HepG2 (cell line): ENCODE data around the gene NELL1. TPM values are rescaled to one million over a fixed set of nuclear protein-coding genes. Genes with fewer than 3 reads are reported as not detected.

Experiments used
- ATAC-seq: fragments of 200-7000 bp; cut with Tn5 transposase; 3 replicates; pipeline ENCODE4 v1.9.1; 2020; ENCODE audit warnings: mild to moderate bottlenecking, moderate library complexity
- BruUV-seq: library from RNA; stranded (reverse); fragments of 400-500 nt; replicated peaks from 2 replicates; lab custom pipeline; 2021; lab: Mats Ljungman, UMichigan
- CTCF ChIA-PET: fragments of 300-600 bp; formaldehyde crosslinking; extraction: SDS; loops from one replicate; lab custom pipeline; 2021; ENCODE audit warnings: low total read pairs, inconsistent platforms, low intra/inter-chr PET ratio; lab: Yijun Ruan, JAX
- POLR2A ChIA-PET: fragments of 350-600 bp; sonication (Branson Sonifier 250); formaldehyde crosslinking; loops from one replicate; lab custom pipeline; 2020; ENCODE audit warnings: antibody characterized with exemption, inconsistent platforms; lab: Yijun Ruan, JAX
- DNase-seq: peaks from one replicate; pipeline ENCODE4 v3.0.0-alpha.2; 2015; ENCODE audit warnings: low spot score
- FAIRE-seq: peaks from 3 replicates; lab custom pipeline; 2011; peaks lifted over from hg19 to GRCh38; lab: Jason Lieb, UNC
- H2AFZ ChIP-seq: one replicate; pipeline ENCODE4 v1.6.1; 2011; ENCODE audit warnings: low read length, inconsistent platforms
- H3K27ac ChIP-seq: fragments of 300-600 bp; 3 replicates; pipeline ENCODE4 v1.8.0; 2011; ENCODE audit warnings: mixed run types, mild to moderate bottlenecking, mixed read lengths, low read length, inconsistent platforms; ENCODE audit not compliant: insufficient read depth; ENCODE audit errors: extremely low read length
- H3K27me3 ChIP-seq, 2 experiments: fragments of 200-600 bp in 1 of 2; 2 replicates in 1 of 2; 3 replicates in 1 of 2; pipeline versions ENCODE4 v1.6.0 to v1.8.0; 2011; ENCODE audit warnings: low read length in 2 of 2, mild to moderate bottlenecking in 2 of 2, moderate library complexity in 2 of 2, inconsistent platforms in 1 of 2; ENCODE audit not compliant: insufficient read depth in 2 of 2, control insufficient read depth in 1 of 2
- H3K36me3 ChIP-seq, 2 experiments: fragments of 200-600 bp in 1 of 2; replicated peaks in 1 of 2; 2 replicates in 1 of 2; 3 replicates in 1 of 2; pipeline versions ENCODE4 v1.5.1 to v1.8.0; 2011; ENCODE audit warnings: low read length in 2 of 2, inconsistent platforms in 1 of 2; ENCODE audit not compliant: insufficient read depth in 2 of 2, control insufficient read depth in 1 of 2
- H3K4me1 ChIP-seq: 2 replicates; pipeline ENCODE4 v1.5.1; 2012; ENCODE audit warnings: low read length, inconsistent platforms; ENCODE audit not compliant: insufficient read depth
- H3K4me2 ChIP-seq: 2 replicates; pipeline ENCODE4 v1.6.0; 2011; ENCODE audit warnings: low read depth, low read length, inconsistent platforms
- H3K4me3 ChIP-seq, 3 experiments: fragments of 200-600 bp in 1 of 3; sonication (generic), shearing (Covaris generic) in 1 of 3; replicated peaks in 1 of 3; 2 replicates each; pipeline ENCODE4 v1.5.1; 2011 to 2016; ENCODE audit warnings: low read length in 3 of 3, inconsistent platforms in 2 of 3, low read depth in 2 of 3, mild to moderate bottlenecking in 2 of 3, control low read depth in 1 of 3, mixed read lengths in 1 of 3; ENCODE audit not compliant: insufficient read depth in 1 of 3
- H3K79me2 ChIP-seq: one replicate; pipeline ENCODE4 v1.6.1; 2011; ENCODE audit warnings: low read length, inconsistent platforms; ENCODE audit not compliant: insufficient read depth
- H3K9ac ChIP-seq: 2 replicates; pipeline ENCODE4 v1.6.0; 2011; ENCODE audit warnings: mild to moderate bottlenecking, low read depth, low read length, inconsistent platforms; ENCODE audit not compliant: insufficient read depth
- H3K9me3 ChIP-seq: 2 replicates; pipeline ENCODE4 v1.5.1; 2012; ENCODE audit warnings: mild to moderate bottlenecking, low read length
- H4K20me1 ChIP-seq: 2 replicates; pipeline ENCODE4 v1.6.0; 2011; ENCODE audit warnings: inconsistent platforms, mild to moderate bottlenecking, low read length, moderate library complexity; ENCODE audit not compliant: insufficient read depth
- AHR ChIP-seq: IDR thresholded peaks from 2 replicates; pipeline ENCODE4 v1.6.1; 2018; ENCODE audit warnings: missing genetic modification reagents, missing compliant biosample characterization
- ETV5 ChIP-seq: IDR thresholded peaks from 2 replicates; pipeline ENCODE4 v1.6.1; 2018; ENCODE audit warnings: missing biosample characterization, missing genetic modification reagents, inconsistent platforms, borderline replicate concordance
- FLYWCH1 ChIP-seq: sonication (generic); formaldehyde crosslinking; IDR thresholded peaks from 2 replicates; pipeline ENCODE4 v1.8.1; 2023; ENCODE audit warnings: mild to moderate bottlenecking, missing genetic modification reagents
- RARA ChIP-seq: IDR thresholded peaks from 2 replicates; pipeline ENCODE4 v1.6.1; 2016; ENCODE audit warnings: missing genetic modification reagents, missing compliant biosample characterization
- SRSF1 ChIP-seq: fragments of 200-400 bp; formaldehyde crosslinking; optimal IDR thresholded peaks from 2 replicates; pipeline ENCODE3; 2017; ENCODE audit warnings: mild to moderate bottlenecking, low read depth, low read length, moderate library complexity
- SRSF4 ChIP-seq: fragments of 200-400 bp; formaldehyde crosslinking; IDR thresholded peaks from one replicate; pipeline ENCODE4 v1.6.1; 2018; ENCODE audit warnings: mild to moderate bottlenecking, low read depth, low read length, moderate library complexity; ENCODE audit not compliant: poor library complexity, severe bottlenecking
- ZNF354B ChIP-seq: sonication (generic); formaldehyde crosslinking; IDR thresholded peaks from 2 replicates; pipeline ENCODE4 v1.8.0; 2022; ENCODE audit warnings: mild to moderate bottlenecking, missing genetic modification reagents
- ZNF547 ChIP-seq: sonication (generic); formaldehyde crosslinking; IDR thresholded peaks from 2 replicates; pipeline ENCODE4 v1.5.1; 2020; ENCODE audit warnings: mild to moderate bottlenecking, missing genetic modification reagents
- ZNF782 ChIP-seq: sonication (generic); formaldehyde crosslinking; IDR thresholded peaks from 2 replicates; pipeline ENCODE4 v1.4.0; 2020; ENCODE audit warnings: missing genetic modification reagents, mild to moderate bottlenecking, borderline replicate concordance
- WGBS: methylation state at CpG from one replicate; pipeline ENCODE4 v1.1.6; 2017; ENCODE audit warnings: low lambda C conversion rate; 5-methylcytosine and 5-hydroxymethylcytosine counted together
- in situ Hi-C: cut with HindIII; loops from 2 replicates; pipeline ENCODE4 v1.10.0; 2017; ENCODE audit warnings: low pct_unique_long_range_greater_than_20kb; ENCODE audit not compliant: extremely low pct_ligation_motif_present
- intact Hi-C: fragments of 100-400 bp; cut with micrococcal nuclease; formaldehyde crosslinking; loops from one replicate; pipeline ENCODE4 v1.10.0; 2022; ENCODE audit not compliant: unreplicated experiment
- polyA plus RNA-seq, 8 experiments: library from polyadenylated mRNA; depleted of rRNA in 3 of 8; stranded (reverse) in 7 of 8; unstranded in 1 of 8; fragments of >200 nt; fragmentation: Illumina TruSeq in 4 of 8; extraction: Trizol in 4 of 8; gene quantifications; 2 replicates each; pipeline versions ENCODE4 v1.2.1 to v1.2.3, GENCODE V29; 2011 to 2016; ENCODE audit warnings: low read depth in 4 of 8, missing spikeins in 1 of 8, mixed read lengths in 1 of 8; ENCODE audit not compliant: insufficient read depth in 1 of 8
- total RNA-seq, 5 experiments: library from RNA; depleted of rRNA; stranded (reverse); fragments of >200 nt; fragmentation: Illumina TruSeq; extraction: Trizol; gene quantifications; 2 replicates each; pipeline ENCODE4 v1.2.3, GENCODE V29; 2016; ENCODE audit warnings: low read depth in 1 of 5
- TF ChIP-seq, protein P1 (sequence below): sonication (generic); formaldehyde crosslinking; IDR thresholded peaks from 2 replicates; pipeline ENCODE4 v1.4.0; 2020; ENCODE audit warnings: missing genetic modification reagents
- TF ChIP-seq, protein P2 (sequence below): sonication (generic); formaldehyde crosslinking; IDR thresholded peaks from 2 replicates; pipeline ENCODE4 v1.9.0; 2021; ENCODE audit warnings: missing genetic modification reagents, borderline replicate concordance

Gene NELL1
- total and polyA plus RNA-seq, 2 of the 13 experiments (the other 11 are each of a cell fraction or from before 2014, with no cell fraction given): not detected

DNA sequence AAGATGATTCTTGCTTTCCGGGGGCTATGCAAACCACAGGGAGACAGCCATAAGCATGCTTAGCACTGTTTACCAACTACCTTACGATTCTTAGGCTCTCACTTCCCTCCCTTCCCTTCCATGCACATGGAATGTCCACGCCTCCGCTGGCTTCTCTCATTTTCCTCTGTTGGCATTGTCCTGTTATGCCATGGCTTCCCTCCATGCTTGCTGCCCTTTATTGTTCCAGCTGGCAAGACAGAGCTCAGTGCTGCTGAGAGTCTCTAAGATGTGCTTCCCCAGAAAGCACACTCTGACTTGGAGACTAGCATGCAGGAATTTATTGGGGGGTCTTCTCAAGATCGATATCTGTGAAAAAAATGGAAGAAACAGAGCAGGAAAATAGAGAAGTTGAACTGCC, 379.2 kb downstream of the NELL1 start:
- TF ChIP-seq ZNF354B (CRISPR knock-in tag) (no peak), ZNF782 (CRISPR knock-in tag) (no peak), RARA (CRISPR knock-in tag) (no peak), SRSF1 (no peak), AHR (no peak)
- TF ChIP-seq, protein P1, sequence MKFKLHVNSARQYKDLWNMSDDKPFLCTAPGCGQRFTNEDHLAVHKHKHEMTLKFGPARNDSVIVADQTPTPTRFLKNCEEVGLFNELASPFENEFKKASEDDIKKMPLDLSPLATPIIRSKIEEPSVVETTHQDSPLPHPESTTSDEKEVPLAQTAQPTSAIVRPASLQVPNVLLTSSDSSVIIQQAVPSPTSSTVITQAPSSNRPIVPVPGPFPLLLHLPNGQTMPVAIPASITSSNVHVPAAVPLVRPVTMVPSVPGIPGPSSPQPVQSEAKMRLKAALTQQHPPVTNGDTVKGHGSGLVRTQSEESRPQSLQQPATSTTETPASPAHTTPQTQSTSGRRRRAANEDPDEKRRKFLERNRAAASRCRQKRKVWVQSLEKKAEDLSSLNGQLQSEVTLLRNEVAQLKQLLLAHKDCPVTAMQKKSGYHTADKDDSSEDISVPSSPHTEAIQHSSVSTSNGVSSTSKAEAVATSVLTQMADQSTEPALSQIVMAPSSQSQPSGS (CRISPR knock-in tag): no peak
- WGBS: 0% methylated on average over 5 of the region's 5 CpGs
- ChIA-PET POLR2A (no interaction called here), CTCF (no interaction called here)
- H3K9ac ChIP-seq: no peak overlapping the region
- no peaks in the 10 kb centered on the region for H4K20me1 ChIP-seq
- no peaks in the 10 kb centered on the region for H3K4me1 ChIP-seq
- no peaks in the 10 kb centered on the region for H3K27me3 ChIP-seq
- DNase-seq: no peak
- no TSS peak for BruUV-seq
- no peaks in the 10 kb centered on the region for H3K9me3 ChIP-seq
- FAIRE-seq: no peak
- intact Hi-C loops (no loop called here), in situ Hi-C loops (no loop called here)
- no peak overlapping the region for H2AFZ ChIP-seq
- H3K36me3 ChIP-seq: no peaks in the 10 kb centered on the region
- no peak for ATAC-seq
- H3K4me3 ChIP-seq: no peak overlapping the region
- no peak overlapping the region for H3K4me2 ChIP-seq
- H3K79me2 ChIP-seq: no peaks in the 10 kb centered on the region
- H3K27ac ChIP-seq: no peak overlapping the region

DNA sequence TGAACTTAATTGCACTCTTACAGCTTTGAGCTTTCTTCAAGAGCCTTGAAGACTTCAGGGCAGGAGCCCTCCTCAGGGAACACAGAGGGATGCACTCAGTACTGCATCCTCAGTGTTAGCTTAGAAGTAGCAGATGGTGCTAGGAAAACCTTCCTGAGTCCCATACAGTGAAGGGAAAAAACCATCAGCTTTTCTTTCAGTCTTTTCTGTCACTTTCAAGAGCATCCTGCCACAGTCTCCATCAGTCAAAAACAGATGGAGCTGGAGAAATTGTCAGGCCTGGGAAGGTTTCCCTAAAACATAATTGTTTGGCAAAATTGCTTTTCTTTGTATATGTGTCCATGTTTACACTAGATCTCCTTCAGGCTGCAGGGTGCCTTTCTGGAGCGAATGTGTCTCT, 384.1 kb downstream of the NELL1 start:
- no peak for FAIRE-seq
- H3K79me2 ChIP-seq: no peaks in the 10 kb centered on the region
- no peak overlapping the region for H3K4me3 ChIP-seq
- in situ Hi-C loops: no loop called here
- H3K36me3 ChIP-seq: no peaks in the 10 kb centered on the region
- no peak overlapping the region for H3K27ac ChIP-seq
- H3K9ac ChIP-seq: no peak overlapping the region
- ChIA-PET POLR2A (no interaction called here), CTCF (no interaction called here)
- 0% methylated on average over 1 of the region's 1 CpG for WGBS
- no peak for ATAC-seq
- no peaks in the 10 kb centered on the region for H3K4me1 ChIP-seq
- H3K4me2 ChIP-seq: no peak overlapping the region
- no peaks in the 10 kb centered on the region for H3K9me3 ChIP-seq
- intact Hi-C loops: no loop called here
- H3K27me3 ChIP-seq: no peaks in the 10 kb centered on the region; a peak in 1 of 5 replicates
- BruUV-seq: no TSS peak
- no peak for DNase-seq
- H2AFZ ChIP-seq: no peak overlapping the region
- no peaks in the 10 kb centered on the region for H4K20me1 ChIP-seq
- TF ChIP-seq, protein P2, sequence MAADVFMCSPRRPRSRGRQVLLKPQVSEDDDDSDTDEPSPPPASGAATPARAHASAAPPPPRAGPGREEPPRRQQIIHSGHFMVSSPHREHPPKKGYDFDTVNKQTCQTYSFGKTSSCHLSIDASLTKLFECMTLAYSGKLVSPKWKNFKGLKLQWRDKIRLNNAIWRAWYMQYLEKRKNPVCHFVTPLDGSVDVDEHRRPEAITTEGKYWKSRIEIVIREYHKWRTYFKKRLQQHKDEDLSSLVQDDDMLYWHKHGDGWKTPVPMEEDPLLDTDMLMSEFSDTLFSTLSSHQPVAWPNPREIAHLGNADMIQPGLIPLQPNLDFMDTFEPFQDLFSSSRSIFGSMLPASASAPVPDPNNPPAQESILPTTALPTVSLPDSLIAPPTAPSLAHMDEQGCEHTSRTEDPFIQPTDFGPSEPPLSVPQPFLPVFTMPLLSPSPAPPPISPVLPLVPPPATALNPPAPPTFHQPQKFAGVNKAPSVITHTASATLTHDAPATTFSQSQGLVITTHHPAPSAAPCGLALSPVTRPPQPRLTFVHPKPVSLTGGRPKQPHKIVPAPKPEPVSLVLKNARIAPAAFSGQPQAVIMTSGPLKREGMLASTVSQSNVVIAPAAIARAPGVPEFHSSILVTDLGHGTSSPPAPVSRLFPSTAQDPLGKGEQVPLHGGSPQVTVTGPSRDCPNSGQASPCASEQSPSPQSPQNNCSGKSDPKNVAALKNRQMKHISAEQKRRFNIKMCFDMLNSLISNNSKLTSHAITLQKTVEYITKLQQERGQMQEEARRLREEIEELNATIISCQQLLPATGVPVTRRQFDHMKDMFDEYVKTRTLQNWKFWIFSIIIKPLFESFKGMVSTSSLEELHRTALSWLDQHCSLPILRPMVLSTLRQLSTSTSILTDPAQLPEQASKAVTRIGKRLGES (CRISPR knock-in tag): no peak
- TF ChIP-seq ETV5 (CRISPR knock-in tag) (no peak), FLYWCH1 (CRISPR knock-in tag) (no peak), SRSF4 (no peak), ZNF547 (CRISPR knock-in tag) (no peak)
